WI38 (cell line): ENCODE results near the gene PDZD7.

ENCODE experiments used
- H3K4me3 ChIP-seq: 2 replicates; pipeline ENCODE4 v1.5.1; 2011; ENCODE audit warnings: low read depth, mild to moderate bottlenecking, control low read depth, low read length
- TF ChIP-seq, protein P1 (sequence below): IDR thresholded peaks from 2 replicates; pipeline ENCODE4 v1.5.1; 2012; ENCODE audit warnings: low read depth, mild to moderate bottlenecking, control low read depth, low read length

PDZD7 gene

DNA sequence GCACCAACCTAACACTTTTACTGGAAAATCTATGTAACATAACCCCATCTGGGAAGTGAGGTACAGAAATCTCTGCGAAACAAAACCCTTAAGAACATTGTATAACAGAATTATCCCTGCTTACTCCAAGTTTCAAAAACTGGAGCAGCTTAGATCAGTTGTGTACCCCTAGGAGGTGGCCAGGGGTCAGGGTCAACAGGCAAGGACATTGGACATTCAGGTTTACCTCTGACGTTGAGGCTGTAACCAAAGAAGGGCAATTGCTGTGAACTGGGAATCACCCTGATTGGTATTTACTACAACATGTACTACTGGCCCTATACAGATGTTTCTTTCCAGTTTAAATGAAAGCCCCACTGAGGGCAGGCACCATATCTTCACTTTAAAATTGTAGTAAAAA lies 13.2 kb upstream of the PDZD7 start:
- H3K4me3 ChIP-seq, result no peak overlapping the region
- TF ChIP-seq, protein P1, sequence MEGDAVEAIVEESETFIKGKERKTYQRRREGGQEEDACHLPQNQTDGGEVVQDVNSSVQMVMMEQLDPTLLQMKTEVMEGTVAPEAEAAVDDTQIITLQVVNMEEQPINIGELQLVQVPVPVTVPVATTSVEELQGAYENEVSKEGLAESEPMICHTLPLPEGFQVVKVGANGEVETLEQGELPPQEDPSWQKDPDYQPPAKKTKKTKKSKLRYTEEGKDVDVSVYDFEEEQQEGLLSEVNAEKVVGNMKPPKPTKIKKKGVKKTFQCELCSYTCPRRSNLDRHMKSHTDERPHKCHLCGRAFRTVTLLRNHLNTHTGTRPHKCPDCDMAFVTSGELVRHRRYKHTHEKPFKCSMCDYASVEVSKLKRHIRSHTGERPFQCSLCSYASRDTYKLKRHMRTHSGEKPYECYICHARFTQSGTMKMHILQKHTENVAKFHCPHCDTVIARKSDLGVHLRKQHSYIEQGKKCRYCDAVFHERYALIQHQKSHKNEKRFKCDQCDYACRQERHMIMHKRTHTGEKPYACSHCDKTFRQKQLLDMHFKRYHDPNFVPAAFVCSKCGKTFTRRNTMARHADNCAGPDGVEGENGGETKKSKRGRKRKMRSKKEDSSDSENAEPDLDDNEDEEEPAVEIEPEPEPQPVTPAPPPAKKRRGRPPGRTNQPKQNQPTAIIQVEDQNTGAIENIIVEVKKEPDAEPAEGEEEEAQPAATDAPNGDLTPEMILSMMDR, result no peak

DNA sequence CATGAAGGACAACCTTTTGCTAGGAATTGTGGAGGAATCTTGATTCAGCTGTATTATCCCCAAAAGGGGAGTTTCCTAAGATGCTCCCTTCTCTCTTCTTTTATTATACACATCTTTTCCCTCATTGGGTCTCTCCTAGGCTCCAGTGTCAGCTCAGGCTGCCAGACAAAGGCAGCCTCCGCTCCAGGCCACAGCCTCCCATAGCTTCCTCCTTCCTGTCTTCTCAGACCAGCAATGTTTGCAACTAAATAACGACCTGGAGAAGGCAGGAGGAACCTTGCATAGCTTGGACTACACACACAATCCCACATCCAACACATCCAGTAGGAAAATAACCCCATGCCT lies 12.4 kb upstream of the PDZD7 start:
- TF ChIP-seq, protein P1, result no peak

DNA sequence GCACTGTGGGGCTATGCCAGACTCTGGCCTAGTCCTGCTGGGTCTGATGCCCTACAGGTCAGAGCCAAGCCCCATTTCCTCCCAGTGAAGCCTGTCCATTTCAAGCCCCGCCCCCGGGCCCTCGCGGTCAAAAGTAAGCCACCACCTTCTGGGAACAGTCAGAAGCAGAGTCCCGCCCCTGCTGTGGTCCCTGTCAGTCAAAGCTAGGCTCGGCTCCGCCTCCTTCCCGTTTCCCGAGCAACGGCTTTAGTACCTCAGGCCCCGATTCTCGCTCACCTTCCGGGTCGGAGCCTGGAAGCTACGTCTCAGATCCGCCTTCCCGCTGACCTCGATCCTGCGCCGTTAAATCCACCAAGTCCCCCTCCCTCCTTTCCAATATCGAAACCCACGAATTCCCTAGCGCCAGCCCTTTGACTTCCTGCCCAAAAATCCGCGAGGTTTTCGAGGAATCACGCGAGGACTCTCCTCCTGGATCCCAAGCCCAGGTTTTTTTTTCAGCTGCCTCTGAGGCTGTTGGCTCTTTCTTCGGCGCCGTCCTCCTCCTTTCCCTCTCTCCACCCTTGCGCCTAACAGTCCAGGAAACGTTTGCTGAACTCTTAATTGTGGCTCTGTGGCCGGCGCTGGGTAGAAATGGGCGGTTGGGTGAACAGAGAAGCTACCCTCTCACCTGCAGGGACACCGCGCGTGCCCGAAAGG lies 11.9 kb upstream of the PDZD7 start:
- H3K4me3 ChIP-seq, result peak overlapping the region; percentile 64

More for the DNA sequence above, 12.4 kb upstream of the PDZD7 start:
- peak overlapping the region; percentile 64 for H3K4me3 ChIP-seq

DNA sequence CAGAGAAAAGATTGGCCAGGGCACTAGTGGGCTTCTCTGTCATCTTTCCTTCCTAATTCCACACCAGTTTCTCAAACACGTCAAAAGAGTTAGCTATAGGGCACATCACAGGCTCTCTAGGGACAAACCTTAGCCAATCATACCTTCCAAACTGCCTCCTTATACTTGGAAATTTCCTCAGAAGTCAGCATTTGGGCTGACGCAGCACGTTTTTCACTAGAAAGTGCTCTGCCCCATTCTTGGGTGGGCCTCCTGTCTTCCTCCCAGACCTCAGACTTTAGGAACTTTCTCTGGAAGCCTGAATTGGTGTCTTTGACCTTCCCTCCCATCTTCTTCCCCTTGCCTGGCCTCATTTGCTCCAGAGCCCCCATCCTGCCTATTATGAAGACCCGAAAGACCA lies 11.2 kb upstream of the PDZD7 start:
- H3K4me3 ChIP-seq, result peak overlapping the region; percentile 64
- TF ChIP-seq, protein P1, result no peak

More for the DNA sequence above, 11.9 kb upstream of the PDZD7 start:
- TF ChIP-seq, protein P1, result no peak

DNA sequence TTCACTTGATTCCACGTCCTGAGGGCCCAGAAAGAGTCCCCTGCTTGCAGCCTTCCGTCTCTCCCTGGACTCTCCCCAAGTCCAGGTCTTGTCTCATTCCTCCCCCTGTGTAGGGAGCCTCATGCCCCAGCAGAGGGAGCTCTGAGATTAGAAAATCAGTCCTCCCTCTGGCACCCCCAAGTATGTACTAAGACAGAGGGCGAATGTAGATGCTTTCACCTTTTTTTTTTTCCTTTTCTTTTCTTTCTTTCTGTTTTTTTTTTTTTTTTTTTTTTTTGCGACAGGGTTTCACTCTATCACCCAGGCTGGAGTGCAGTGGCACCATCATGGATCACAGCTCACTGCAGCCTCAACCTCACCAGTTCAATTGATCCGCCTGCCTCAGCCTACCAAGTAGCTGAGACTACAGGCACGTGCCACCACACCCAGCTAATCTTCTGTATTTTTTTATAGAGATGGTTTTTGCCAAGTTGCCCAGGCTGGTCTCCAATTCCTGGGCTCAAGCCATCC lies 10.4 kb upstream of the PDZD7 start:
- no peak overlapping the region for H3K4me3 ChIP-seq
- TF ChIP-seq, protein P1, result peak; percentile 92

DNA sequence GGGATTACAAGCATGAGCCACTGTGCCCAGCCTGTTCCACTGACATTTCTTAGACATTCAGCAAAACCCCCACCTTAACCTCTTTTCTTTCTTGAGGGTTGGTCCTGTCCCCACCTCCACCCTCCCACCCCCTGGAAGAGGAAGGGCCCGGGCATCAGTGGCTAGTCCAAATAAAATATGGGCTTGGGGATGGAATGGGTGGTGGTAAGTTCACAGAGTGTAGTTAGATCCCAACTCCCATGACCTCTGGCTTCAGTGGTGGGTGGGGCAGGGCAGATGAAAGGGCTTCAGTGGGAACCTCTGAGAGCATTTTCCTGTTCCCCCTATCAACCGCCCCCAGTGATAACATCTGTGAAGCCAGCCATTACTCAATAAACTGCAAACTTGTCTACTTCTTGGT lies 9.9 kb upstream of the PDZD7 start:
- TF ChIP-seq, protein P1, result no peak
- H3K4me3 ChIP-seq, result no peak overlapping the region

DNA sequence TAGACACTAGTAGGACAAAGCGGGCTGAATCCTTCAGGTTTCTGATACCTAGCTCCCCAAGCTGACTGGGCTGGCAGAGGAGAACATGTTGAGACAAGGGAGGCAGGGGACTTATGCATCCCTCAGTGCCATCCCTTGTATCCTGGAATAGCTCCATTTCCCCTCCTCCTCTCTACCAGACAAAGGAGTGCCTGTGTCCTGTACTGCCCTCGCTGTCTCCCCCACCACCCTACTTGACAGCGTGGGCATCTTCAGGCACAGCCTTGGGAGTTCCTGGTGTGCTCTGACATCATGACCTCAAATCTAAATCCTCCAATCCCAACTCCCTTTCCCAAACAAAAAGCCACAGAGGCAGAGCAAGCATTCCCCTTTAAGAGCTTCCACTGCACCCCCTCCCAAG lies 9.1 kb upstream of the PDZD7 start:
- TF ChIP-seq, protein P1, result no peak
- no peak overlapping the region for H3K4me3 ChIP-seq
